H7 (cell line): ENCODE results near the gene INAVA. TPM values are rescaled to one million over a fixed set of nuclear protein-coding genes. Genes with fewer than 3 reads are reported as not detected.
"Not testable (repeated sequence)": the region's sequence is repeated elsewhere in the genome, so short reads cannot be mapped to it uniquely, and the experiment has no call there.

Experiments
- DNase-seq: peaks from one replicate; pipeline ENCODE4 v3.0.0; 2012
- H3K27me3 ChIP-seq: 2 replicates; pipeline ENCODE4 v1.6.0; 2011; ENCODE audit warnings: mild to moderate bottlenecking, low read length; ENCODE audit not compliant: control insufficient read depth, insufficient read depth
- H3K36me3 ChIP-seq: replicated peaks from 2 replicates; pipeline ENCODE4 v1.5.1; 2011; ENCODE audit warnings: low read length; ENCODE audit not compliant: control insufficient read depth, insufficient read depth
- H3K4me3 ChIP-seq: 2 replicates; pipeline ENCODE4 v1.5.1; 2011; ENCODE audit warnings: low read depth, mild to moderate bottlenecking, control low read depth, low read length, moderate library complexity; ENCODE audit not compliant: insufficient read depth
- total RNA-seq: library from RNA; depleted of rRNA; stranded (reverse); fragments of >200 nt; shearing (Covaris generic); gene quantifications from 2 replicates; pipeline ENCODE4 v1.2.3, GENCODE V29; 2014

The INAVA gene
- total RNA-seq, 1 experiment from 2014 or later = 53.8 TPM

DNA sequence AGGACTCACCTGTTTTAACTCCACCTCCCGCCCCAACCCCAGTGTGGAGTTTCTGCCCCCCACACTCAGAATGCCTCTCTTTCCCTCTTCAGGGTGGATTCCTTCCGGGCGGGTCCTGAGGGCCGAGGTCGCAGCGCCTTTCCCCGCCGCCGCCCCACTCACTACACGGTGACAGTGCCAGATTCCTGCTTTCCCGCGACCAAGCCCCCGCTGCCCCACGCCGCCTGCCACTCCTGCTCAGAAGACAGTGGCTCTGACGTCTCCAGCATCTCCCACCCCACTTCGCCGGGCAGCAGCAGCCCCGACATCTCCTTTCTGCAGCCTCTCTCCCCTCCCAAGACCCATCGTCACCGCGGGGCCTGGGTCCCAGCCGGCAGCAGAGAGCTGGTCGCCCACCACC lies 16.7 kb downstream of the INAVA start:
- Histone ChIP-seq H3K36me3 (peaks cover 34% of the 10 kb centered on the region), H3K4me3 (no peak overlapping the region), H3K27me3 (no peaks in the 10 kb centered on the region)
- DNase-seq = peak; percentile 34

GRCh38 chr1:200911936-200912335 lies 17.2 kb downstream of the INAVA start:
- DNase-seq, H3K4me3 ChIP-seq, H3K27me3 ChIP-seq: not testable (repeated sequence)
- H3K36me3 ChIP-seq = peaks cover 33% of the 10 kb centered on the region

GRCh38 chr1:200912737-200913407 lies 18.2 kb downstream of the INAVA start:
- H3K36me3 ChIP-seq = peaks cover 29% of the 10 kb centered on the region

GRCh38 chr1:200916152-200916551 lies 21.5 kb downstream of the INAVA start:
- peaks cover 8% of the 10 kb centered on the region for H3K36me3 ChIP-seq
- DNase-seq = peak; percentile 95
- peak overlapping the region; percentile 35; the same call in 1 of the 2 replicates for H3K4me3 ChIP-seq
- H3K27me3 ChIP-seq = no peaks in the 10 kb centered on the region

More at GRCh38 chr1:200912737-200913407, 18.2 kb downstream of the INAVA start:
- DNase-seq = no peak
- no peak overlapping the region for H3K4me3 ChIP-seq
- no peaks in the 10 kb centered on the region for H3K27me3 ChIP-seq

GRCh38 chr1:200916681-200917080 lies 22.0 kb downstream of the INAVA start:
- H3K4me3 ChIP-seq = peak overlapping the region; percentile 35; the same call in 1 of the 2 replicates
- peaks cover 7% of the 10 kb centered on the region for H3K36me3 ChIP-seq
- peak; percentile 45 for DNase-seq
- H3K27me3 ChIP-seq = no peaks in the 10 kb centered on the region

DNA sequence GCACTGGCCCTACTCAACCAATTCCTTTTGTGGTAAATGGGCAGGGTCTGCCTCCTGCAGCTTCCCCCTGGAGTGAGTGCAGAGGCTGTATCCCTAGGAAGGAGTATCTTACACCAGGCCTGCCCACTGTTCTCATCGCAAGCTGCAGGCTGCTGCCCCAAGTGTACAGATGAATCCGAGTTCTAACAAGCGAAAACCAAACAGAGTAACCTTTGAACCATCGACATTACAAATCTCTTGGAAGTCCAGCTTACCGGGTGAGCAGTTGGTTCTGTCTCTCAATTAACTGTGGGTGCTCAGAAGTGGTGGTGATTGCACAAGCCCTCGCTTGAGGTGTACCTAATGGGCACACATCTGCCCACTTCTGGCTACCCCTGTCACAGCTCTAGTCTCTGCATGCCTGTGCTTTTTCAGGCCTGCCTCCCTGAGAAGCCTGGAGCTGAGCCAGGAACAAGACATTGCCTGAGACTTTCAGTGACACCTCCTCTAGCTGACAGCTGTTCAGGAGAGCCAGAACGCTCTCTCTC lies 22.7 kb downstream of the INAVA start:
- Histone ChIP-seq H3K36me3 (peaks cover 5% of the 10 kb centered on the region), H3K27me3 (no peaks in the 10 kb centered on the region; the same call in 1 of the 2 replicates), H3K4me3 (no peak overlapping the region)
- DNase-seq = peak; percentile 14

DNA sequence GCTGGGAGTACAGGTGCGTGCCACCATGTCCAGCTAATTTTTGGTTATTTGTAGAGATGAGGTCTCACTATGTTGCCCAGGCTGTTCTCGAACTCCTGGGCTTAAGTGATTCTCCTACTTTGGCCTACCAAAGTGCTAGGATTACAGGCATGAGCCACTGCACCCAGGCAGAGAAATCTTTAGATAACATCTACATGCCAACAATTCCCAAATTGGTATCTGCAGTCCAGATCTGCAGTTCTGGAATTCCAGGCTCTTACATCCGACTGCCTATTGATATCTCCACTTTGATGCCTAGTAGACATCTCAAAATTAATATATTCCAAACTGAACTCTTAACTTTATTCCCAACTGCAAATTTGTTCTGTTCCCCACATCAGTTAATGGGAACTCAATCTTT lies 23.3 kb downstream of the INAVA start:
- no peak for DNase-seq
- no peak overlapping the region for H3K4me3 ChIP-seq
- H3K36me3 ChIP-seq = no peaks in the 10 kb centered on the region; the same call in 1 of the 2 replicates
- H3K27me3 ChIP-seq = no peaks in the 10 kb centered on the region; the same call in 1 of the 2 replicates

- Histone ChIP-seq H3K36me3 (no peaks in the 10 kb centered on the region), H3K27me3 (no peaks in the 10 kb centered on the region; the same call in 1 of the 2 replicates), H3K4me3 (no peak overlapping the region)
- DNase-seq = no peak
These were observed 24.7 kb downstream of the INAVA start for GRCh38 chr1:200919386-200919785.

GRCh38 chr1:200921571-200922110 lies 26.9 kb downstream of the INAVA start:
- DNase-seq = no peak
- H3K36me3 ChIP-seq = no peaks in the 10 kb centered on the region
- H3K27me3 ChIP-seq = no peaks in the 10 kb centered on the region; the same call in 1 of the 2 replicates
- H3K4me3 ChIP-seq = no peak overlapping the region

DNA sequence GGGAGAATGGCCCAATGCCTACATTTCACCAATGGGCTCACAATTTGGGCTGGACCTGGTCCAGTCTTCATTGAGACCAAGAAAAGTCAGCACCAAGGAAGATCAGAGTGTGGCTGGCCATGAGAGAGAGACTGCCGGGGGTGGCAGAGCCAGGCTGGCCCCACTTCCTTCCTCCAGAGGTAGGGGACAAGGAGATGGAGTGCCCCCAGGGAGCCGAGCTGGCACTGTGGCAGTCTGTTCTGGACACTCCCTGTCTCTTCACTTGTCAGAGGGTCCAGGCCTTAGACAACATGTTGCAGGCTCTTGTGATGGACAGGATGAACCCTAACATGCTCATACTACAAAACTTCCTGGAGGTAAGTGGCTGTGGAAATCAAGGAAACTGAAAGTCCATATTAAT lies 27.7 kb downstream of the INAVA start:
- Histone ChIP-seq H3K36me3 (no peaks in the 10 kb centered on the region), H3K4me3 (no peak overlapping the region), H3K27me3 (no peaks in the 10 kb centered on the region; the same call in 1 of the 2 replicates)
- DNase-seq = no peak

GRCh38 chr1:200923601-200924000 lies 28.9 kb downstream of the INAVA start:
- no peaks in the 10 kb centered on the region; the same call in 1 of the 2 replicates for H3K27me3 ChIP-seq
- DNase-seq = no peak
- H3K4me3 ChIP-seq = no peak overlapping the region
- no peaks in the 10 kb centered on the region for H3K36me3 ChIP-seq

GRCh38 chr1:200925831-200926230 lies 31.1 kb downstream of the INAVA start:
- DNase-seq = no peak
- no peaks in the 10 kb centered on the region; the same call in 1 of the 2 replicates for H3K27me3 ChIP-seq
- no peaks in the 10 kb centered on the region for H3K36me3 ChIP-seq
- no peak overlapping the region for H3K4me3 ChIP-seq

GRCh38 chr1:200929530-200930278 lies 35.0 kb downstream of the INAVA start:
- H3K27me3 ChIP-seq = no peaks in the 10 kb centered on the region
- H3K4me3 ChIP-seq = no peak overlapping the region
- H3K36me3 ChIP-seq = no peaks in the 10 kb centered on the region
- DNase-seq = no peak

- not testable (repeated sequence) for DNase-seq, H3K36me3 ChIP-seq, H3K27me3 ChIP-seq, H3K4me3 ChIP-seq
These were observed 35.6 kb downstream of the INAVA start for GRCh38 chr1:200930285-200930684.
